Measurements from ENCODE around the gene CHPF. TPM values are rescaled to one million over a fixed set of nuclear protein-coding genes. Genes with fewer than 3 reads are reported as not detected.

Gene CHPF
- polyA plus RNA-seq, 3 donors, result 21.0 to 25.3 (median 23.6) TPM

- DNase-seq (ENCODE audit: low read depth in 3 of 3, low spot score in 2 of 3), result no peak
These were observed 24.3 kb upstream of the CHPF start for GRCh38 chr2:219567791-219568361.

- DNase-seq (ENCODE audit: low read depth in 3 of 3, low spot score in 2 of 3), result no peak
These were observed 23.5 kb upstream of the CHPF start for GRCh38 chr2:219567131-219567530.

- DNase-seq (ENCODE audit: low read depth in 3 of 3, low spot score in 2 of 3), result no peak
These were observed 23.0 kb upstream of the CHPF start for GRCh38 chr2:219566640-219567039.

- DNase-seq (ENCODE audit: low read depth in 3 of 3, low spot score in 2 of 3), result no peak
These were observed 21.8 kb upstream of the CHPF start for GRCh38 chr2:219565130-219566080.

GRCh38 chr2:219563271-219563928 lies 19.8 kb upstream of the CHPF start:
- DNase-seq (ENCODE audit: low read depth in 3 of 3, low spot score in 2 of 3), result no peak

- no peak for DNase-seq (ENCODE audit: low read depth in 3 of 3, low spot score in 2 of 3)
These were observed 18.7 kb upstream of the CHPF start for GRCh38 chr2:219562049-219563020.

GRCh38 chr2:219561179-219562048 lies 17.8 kb upstream of the CHPF start:
- DNase-seq (ENCODE audit: low read depth in 3 of 3, low spot score in 2 of 3), result no peak

GRCh38 chr2:219560893-219561178 lies 17.2 kb upstream of the CHPF start:
- DNase-seq (ENCODE audit: low read depth in 3 of 3, low spot score in 2 of 3), result no peak

- no peak for DNase-seq (ENCODE audit: low read depth in 3 of 3, low spot score in 2 of 3)
These were observed 16.7 kb upstream of the CHPF start for GRCh38 chr2:219560037-219560892.

- no peak for DNase-seq (ENCODE audit: low read depth in 3 of 3, low spot score in 2 of 3)
These were observed 15.7 kb upstream of the CHPF start for GRCh38 chr2:219559156-219559915.

- no peak for DNase-seq (ENCODE audit: low read depth in 3 of 3, low spot score in 2 of 3)
These were observed 14.5 kb upstream of the CHPF start for GRCh38 chr2:219557791-219558785.

- DNase-seq (ENCODE audit: low read depth in 3 of 3, low spot score in 2 of 3), result no peak
These were observed 13.7 kb upstream of the CHPF start for GRCh38 chr2:219557320-219557719.

- no peak for DNase-seq (ENCODE audit: low read depth in 3 of 3, low spot score in 2 of 3)
These were observed 12.8 kb upstream of the CHPF start for GRCh38 chr2:219556413-219556812.

- DNase-seq (ENCODE audit: low read depth in 3 of 3, low spot score in 2 of 3), result no peak
These were observed 12.3 kb upstream of the CHPF start for GRCh38 chr2:219555956-219556355.

GRCh38 chr2:219554350-219554749 lies 10.7 kb upstream of the CHPF start:
- no peak for DNase-seq (ENCODE audit: low read depth in 3 of 3, low spot score in 2 of 3)

- no peak for DNase-seq (ENCODE audit: low read depth in 3 of 3, low spot score in 2 of 3)
These were observed 9.9 kb upstream of the CHPF start for GRCh38 chr2:219553463-219553963.

GRCh38 chr2:219553168-219553417 lies 9.5 kb upstream of the CHPF start:
- no peak for DNase-seq (ENCODE audit: low read depth in 3 of 3, low spot score in 2 of 3)

Measured in right renal cortex interstitium (tissue), 3 donors.